HG03108 (cell line): Measurements from ENCODE around the gene EIF4G3.

ENCODE experiments used
- ATAC-seq: cut with Tn5 transposase; IDR thresholded peaks from one replicate; pipeline ENCODE4 v1.9.1; 2021; ENCODE audit warnings: moderate library complexity; ENCODE audit not compliant: unreplicated experiment

Gene EIF4G3

GRCh38 chr1:20999525-21000244, 177.0 kb downstream of the EIF4G3 start:
- ATAC-seq: no peak

GRCh38 chr1:20998826-20999225, 177.9 kb downstream of the EIF4G3 start:
- no peak for ATAC-seq

- no peak for ATAC-seq
These were observed 179.0 kb downstream of the EIF4G3 start for GRCh38 chr1:20997602-20998224.

GRCh38 chr1:20996554-20996953, 180.1 kb downstream of the EIF4G3 start:
- no peak for ATAC-seq

- no peak for ATAC-seq
These were observed 182.8 kb downstream of the EIF4G3 start for GRCh38 chr1:20993716-20994575.

- no peak for ATAC-seq
These were observed 184.2 kb downstream of the EIF4G3 start for GRCh38 chr1:20992322-20993056.

GRCh38 chr1:20988943-20989342, 187.8 kb downstream of the EIF4G3 start:
- no peak for ATAC-seq

- no peak for ATAC-seq
These were observed 188.6 kb downstream of the EIF4G3 start for GRCh38 chr1:20987831-20988825.

GRCh38 chr1:20983297-20983889, 193.3 kb downstream of the EIF4G3 start:
- ATAC-seq: no peak

- ATAC-seq: no peak
These were observed 194.4 kb downstream of the EIF4G3 start for GRCh38 chr1:20982316-20982715.

- no peak for ATAC-seq
These were observed 194.8 kb downstream of the EIF4G3 start for GRCh38 chr1:20981915-20982314.

- no peak for ATAC-seq
These were observed 196.6 kb downstream of the EIF4G3 start for GRCh38 chr1:20980051-20980450.

- ATAC-seq: no peak
These were observed 198.3 kb downstream of the EIF4G3 start for GRCh38 chr1:20978413-20978812.

GRCh38 chr1:20975668-20976067, 201.0 kb downstream of the EIF4G3 start:
- no peak for ATAC-seq

GRCh38 chr1:20974951-20975350, 201.7 kb downstream of the EIF4G3 start:
- ATAC-seq: no peak

- ATAC-seq: no peak
These were observed 202.6 kb downstream of the EIF4G3 start for GRCh38 chr1:20974069-20974468.

- ATAC-seq: no peak
These were observed 203.8 kb downstream of the EIF4G3 start for GRCh38 chr1:20972855-20973254.

GRCh38 chr1:20964540-20965484, 211.9 kb downstream of the EIF4G3 start:
- ATAC-seq: peak; percentile 77
